Hepatocyte (in vitro differentiated cells): Measurements from ENCODE around the gene TDRD6.

Experiments used
- CTCF ChIP-seq: fragments of 200-600 bp; sonication (generic); IDR thresholded peaks from 2 replicates; pipeline ENCODE4 v1.5.1; 2016; ENCODE audit warnings: antibody characterized with exemption, mild to moderate bottlenecking; ENCODE audit not compliant: poor library complexity
- EZH2phosphoT487 ChIP-seq: fragments of 200-600 bp; sonication (generic); IDR thresholded peaks from one replicate; pipeline ENCODE4 v1.6.1; 2018; ENCODE audit warnings: antibody characterized with exemption, mild to moderate bottlenecking, low read depth, moderate library complexity; ENCODE audit not compliant: unreplicated experiment, severe bottlenecking

GRCh38 chr6:46741910-46742309 is 54.2 kb downstream of the TDRD6 start:
- TF ChIP-seq CTCF, result no peak
- no peak for TF ChIP-seq EZH2phosphoT487
